GM11168 (cell line): ENCODE results near the gene STX12.
"Not testable (repeated sequence)": the region's sequence is repeated elsewhere in the genome, so short reads cannot be mapped to it uniquely, and the experiment has no call there.

ENCODE experiments used
- in situ Hi-C: fragments of 300-500 bp; cut with MboI; formaldehyde crosslinking; loops from one replicate; pipeline ENCODE4 v1.12.0; 2022; ENCODE audit warnings: low sequenced_read_pairs; ENCODE audit not compliant: unreplicated experiment

STX12 gene

DNA sequence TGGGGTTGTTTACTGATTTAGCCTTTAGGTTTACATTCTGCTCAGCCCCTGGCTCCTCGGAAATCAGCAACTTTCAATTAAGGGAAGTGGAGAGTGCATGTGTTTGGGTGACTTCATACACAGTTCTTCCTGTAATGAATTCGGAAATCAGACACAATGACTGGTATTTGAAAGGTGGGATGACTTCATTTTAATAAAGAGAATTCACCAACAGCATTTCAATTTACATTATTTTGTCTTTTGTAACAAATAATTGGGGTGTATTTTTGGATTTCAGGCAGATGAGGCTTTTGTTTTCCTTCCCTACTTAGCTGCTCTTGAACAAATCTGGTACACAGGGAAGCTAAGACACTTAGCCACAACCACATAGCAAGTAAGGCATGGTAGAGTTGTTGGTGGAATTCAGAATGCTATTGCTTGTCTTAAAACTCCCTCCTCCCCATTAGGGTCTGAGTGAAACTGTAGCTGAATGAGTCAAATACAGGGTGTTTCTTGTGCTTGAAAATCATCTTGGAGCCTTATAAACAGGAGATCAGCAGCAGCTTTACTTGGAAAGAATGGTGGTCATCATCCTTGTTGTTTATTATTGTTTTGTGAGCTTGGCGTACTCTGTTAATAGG, 917 bp downstream of the STX12 start:
- in situ Hi-C loops: no loop called here

DNA sequence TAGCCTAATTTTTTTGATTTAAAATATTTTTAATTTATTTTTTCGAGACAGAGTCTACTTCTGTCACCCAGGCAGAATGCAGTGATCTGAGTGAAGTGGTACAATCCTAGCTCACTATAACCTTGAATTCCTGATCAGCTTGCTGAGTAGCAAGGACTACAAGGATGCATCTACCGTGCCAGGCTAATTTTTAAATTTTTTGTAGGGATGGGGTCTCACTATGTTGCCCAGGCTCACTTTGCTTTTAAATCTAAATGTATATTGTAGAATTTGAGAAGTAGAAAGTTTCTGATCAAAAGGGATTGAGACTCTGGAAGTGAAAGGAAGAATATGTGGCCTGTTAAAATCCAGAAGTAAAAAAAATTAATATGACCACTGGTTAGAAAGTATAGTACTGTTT, 1.6 kb downstream of the STX12 start:
- in situ Hi-C loops: no loop called here

DNA sequence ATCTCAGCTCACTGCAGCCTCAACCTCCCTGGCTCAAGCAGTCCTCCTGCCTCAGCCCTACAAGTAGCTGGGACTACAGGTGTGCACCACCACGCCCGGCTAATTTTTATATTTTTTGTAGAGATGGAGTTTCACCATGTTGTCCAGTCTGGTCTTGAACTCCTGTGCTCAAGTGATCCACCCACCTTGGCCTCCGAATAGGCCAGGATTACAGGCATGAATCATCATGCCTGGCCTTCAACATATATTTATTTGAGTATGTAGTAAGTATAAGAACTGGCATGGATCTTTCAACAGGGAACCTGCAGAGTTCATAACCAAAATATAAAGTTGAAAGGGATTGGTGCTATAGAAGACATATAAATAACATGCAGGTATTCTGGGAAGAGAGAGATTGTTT, 2.3 kb downstream of the STX12 start:
- in situ Hi-C loops: not testable (repeated sequence)

DNA sequence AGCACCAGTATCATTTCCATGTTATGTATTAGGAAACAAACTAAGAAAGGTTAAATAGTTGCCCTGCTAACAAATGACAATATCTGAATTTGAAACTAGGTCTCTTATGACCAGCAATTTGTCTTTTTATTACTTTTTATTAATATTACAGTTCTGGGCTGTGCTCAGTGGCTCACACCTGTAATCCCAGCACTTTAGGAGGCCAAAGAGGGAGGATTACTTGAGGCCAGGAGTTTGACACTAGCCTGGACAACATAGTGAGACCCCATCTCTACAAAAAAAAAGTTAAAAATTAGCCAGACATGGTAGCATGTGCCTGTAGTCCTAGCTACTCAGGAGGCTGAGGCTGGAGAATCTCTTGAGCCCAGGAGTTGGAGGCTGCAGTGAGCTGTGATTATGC, 3.3 kb downstream of the STX12 start:
- in situ Hi-C loops: not testable (repeated sequence)

DNA sequence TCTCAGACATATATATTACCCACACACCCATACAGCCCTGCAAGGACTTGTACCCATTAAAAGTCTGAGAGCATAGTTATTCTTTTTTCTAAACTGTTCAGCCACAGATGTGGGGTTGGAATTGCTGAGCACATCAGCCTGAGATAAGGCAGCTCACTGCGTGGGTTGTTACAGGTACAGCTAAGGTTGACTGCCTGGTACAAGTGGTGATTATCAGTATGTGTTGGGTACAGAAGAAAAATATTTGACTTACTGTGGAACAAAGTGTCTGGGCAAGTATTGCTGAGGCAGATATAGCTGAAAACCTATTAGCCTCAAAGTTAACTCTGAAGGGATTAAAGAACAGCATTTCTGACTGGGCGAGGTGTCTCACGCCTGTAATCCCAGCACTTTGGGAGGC, 5.0 kb downstream of the STX12 start:
- in situ Hi-C loops: no loop called here

DNA sequence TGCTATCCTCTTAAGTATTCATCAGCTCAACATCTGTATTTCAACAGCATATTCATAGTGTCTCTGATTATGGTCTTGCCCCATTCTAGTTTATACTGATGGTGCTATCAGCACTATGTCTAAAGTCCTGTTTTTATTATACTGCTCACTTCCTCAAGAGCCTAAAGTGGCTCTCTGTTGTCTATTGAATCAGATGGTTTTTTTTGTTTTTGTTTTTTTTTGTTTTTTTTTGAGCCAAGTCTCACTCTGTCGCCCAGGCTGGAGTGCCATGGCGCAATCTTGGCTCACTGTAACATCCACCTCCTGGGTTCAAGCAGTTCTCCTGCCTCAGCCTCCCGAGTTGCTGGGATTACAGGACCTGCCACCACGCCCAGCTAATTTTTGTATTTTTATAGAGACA, 6.1 kb downstream of the STX12 start:
- in situ Hi-C loops: no loop called here

DNA sequence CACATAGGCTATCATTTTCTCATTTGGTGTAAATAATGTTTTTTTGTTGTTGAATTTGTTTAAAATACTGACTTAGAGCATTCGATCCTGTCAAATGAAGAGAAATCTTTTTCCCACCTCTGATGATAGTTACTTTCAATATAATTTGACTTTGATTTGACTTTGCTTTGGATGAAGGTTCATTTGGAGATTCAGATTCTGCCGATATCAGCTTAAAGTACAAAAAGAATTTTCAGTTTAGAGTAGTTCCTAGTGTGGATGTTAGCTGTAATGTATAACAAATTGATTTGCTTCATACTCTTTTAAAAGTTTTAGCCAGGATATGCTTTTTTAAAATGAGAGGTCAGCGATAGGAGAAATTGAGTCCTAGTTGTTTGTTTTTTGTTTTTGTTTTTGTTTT, 9.9 kb downstream of the STX12 start:
- in situ Hi-C loops: no loop called here

DNA sequence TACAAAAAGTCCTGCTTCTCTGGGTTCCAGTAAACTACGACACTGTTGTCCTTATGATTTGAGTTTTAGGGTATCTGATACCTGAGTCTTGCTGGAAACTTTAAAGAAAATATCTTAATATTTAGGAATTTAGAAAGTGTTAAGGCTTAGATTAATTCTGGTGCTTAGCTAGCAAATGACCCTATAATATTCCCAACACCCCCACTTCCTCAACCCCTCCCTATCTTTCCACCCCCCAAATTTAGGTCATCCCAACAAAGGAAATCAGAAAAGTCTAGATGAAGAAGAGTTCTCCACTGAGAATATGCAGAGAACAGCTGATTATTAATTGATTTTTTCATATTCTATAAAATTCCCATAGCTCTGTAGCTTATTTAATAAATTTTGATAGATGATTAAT, 11.7 kb downstream of the STX12 start:
- in situ Hi-C loops: no loop called here

DNA sequence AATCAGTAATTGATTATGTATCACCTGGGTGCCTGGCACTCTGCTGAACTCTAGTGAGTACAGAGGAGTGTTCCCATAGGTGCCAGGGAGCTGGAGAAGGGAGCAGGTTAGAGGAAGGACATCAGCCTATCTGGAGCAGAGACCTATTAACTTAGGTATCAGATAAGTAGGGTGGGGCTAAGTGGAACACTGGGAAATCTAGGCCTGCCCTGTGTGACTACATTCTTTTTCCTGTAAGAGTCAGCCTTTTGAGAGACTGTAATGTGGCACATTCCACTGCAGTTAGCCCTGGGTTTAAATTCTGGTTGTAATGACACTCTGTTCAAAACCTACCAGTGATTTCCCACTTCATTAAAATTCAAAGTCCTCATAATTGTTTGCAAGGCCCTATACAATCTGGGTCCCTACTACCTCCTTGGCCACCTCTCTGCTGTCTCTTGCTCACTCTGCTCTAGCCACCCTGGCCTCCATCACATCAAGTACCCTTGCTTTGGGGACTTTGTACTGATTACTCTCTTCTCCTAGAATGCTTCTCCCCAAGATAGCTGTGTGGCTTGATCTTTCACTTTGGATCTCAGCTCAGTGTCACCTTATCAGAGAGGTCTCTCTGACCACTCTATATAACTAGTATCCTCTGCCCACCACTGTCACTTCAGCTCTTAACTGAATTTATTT, 12.9 kb downstream of the STX12 start:
- in situ Hi-C loops: no loop called here

DNA sequence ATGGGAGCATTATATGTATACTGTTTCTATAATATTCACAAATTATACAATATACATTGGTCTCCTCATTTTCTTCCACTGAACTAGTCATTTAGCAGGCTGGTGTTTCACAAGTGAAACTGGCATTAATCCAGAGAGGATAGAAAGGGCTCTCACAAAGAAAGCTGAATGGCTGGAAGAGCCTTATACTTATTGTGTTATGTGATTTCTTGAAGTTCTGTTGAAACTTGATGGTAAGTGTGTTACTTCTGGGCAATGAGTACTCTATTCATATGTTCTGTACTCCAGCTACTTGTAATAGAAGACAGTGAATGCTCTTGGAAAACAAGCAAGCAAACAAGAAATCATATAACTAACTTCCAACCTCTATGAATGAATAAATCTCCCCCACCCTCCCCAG, 14.9 kb downstream of the STX12 start:
- in situ Hi-C loops: no loop called here

DNA sequence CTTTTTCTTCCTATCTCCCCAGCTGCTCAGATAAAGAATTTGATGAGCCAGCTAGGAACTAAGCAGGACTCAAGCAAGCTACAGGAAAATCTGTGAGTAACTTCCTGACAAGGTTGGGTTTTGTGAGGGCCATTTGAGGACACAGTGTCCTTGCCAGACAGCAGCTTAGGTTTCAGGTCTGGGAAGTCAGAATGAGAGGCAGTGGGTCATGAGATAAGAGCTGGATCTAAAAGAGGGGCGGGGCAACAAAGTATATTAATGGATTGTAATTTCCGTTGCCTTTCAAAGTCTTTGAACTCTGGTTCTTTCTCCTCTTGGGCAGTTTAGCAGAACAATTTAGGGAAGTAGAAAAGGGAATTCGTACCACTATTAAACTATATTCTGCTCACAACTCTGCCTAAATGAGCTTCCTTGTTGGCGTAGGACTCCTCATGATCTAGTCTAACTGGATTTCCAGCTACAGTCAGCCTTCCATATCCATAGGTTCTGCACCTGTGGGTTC, 16.6 kb downstream of the STX12 start:
- in situ Hi-C loops: no loop called here

DNA sequence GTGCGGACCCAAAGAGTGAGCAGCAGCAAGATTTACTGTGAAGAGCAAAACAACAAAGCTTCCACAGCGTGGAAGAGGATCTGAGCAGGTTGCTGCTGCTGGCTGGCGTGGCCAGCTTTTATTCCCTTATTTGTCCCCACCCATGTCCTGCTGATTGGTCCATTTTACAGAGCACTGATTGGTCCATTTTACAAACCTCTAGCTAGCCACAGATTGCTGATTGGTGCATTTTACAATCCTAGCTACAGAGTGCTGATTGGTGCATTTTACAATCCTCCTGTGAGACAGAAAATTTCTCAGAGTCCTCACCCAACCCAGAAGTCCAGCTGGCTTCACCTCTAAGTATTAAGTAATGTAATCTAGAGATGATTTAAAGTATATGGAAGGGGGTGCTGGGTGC, 17.3 kb downstream of the STX12 start:
- in situ Hi-C loops: not testable (repeated sequence)

DNA sequence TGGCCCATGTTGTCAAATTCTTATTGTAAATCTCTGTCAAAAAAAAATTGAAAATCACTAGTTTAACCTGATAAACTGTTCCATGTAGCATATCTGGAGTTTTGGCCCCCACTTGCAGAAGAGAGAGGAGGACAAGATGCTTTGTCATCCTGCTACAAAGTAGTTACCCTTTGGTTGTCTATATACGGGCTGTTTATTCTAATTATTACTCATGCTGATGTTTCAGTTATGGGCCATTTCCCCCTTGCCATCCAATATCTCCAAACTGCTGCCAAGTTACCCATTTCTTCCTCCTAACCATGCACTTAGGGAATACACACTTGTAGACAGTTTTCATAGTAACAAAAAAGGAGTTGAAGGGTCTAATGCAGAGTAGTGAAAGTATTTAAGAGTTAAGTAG, 22.6 kb downstream of the STX12 start:
- in situ Hi-C loops: no loop called here

DNA sequence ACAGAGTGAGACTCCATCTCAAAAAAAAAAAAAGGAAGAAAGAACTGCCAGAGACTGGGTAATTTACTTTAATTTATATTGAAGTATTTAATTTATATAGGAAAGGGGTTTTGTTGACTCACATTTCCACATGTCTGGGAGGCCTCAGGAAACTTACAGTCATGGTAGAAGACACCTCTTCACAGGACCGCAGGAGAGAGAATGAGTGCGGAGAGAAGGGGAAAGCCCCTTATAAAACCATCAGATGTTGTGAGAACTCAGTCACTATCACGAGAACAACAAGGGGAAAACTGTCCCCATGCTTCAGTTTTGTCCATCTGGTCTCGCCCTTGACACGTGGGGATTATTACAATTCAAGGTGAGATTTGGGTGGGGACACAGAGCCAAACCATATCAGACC, 31.8 kb downstream of the STX12 start:
- in situ Hi-C loops: no loop called here

DNA sequence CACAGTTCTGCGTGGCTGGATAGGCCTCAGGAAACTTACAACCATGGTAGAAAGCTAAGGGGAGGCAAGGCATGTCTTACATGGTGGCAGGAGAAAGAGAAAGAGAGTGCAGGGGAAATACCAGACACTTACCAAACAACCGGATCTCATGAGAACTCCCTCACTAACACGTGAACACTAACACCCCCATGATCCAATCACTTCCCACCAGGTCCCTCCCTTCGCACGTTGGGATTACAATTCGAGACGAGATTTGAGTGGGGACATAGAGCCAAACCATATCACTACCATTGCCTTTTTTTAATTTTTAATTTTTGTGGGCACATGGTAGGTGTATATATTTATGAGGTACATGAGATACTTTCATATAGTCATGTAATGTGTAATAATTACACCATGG, 33.7 kb downstream of the STX12 start:
- in situ Hi-C loops: no loop called here

DNA sequence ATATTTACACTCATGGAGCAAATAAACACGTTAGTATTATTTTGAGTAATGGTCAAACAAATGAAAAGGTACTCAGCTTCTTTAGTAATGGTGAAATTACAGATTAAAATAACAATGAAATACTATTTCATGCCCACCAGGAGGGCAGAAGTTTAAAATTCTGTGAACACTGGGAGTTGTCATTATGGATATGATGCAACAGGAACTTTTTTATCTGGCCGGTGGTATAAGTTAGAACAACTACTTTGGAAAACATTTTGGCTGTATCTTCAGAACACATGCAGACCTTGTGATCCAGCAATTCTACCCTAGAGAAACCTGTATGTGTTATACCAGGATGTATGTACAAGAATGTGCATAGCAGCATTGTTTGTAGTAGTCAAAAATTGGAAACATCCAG, 34.4 kb downstream of the STX12 start:
- in situ Hi-C loops: no loop called here

DNA sequence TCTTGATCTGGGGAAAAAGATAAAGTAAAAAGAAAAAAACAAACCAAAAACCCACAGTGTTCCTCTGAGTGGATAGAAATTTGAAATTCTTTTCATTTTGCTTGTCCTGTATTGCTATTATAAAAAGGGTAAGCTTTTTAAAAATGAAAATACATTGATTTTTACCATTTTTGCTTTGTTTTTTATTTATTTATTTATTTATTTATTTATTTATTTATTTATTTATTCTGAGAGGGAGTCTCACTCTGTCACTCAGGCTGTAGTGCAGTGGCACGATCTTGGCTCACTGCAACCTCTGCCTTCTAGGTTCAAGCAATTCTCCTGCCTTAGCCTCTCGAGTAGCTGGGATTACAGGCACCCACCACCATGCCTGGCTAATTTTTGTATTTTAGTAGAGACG, 35.1 kb downstream of the STX12 start:
- in situ Hi-C loops: not testable (repeated sequence)

DNA sequence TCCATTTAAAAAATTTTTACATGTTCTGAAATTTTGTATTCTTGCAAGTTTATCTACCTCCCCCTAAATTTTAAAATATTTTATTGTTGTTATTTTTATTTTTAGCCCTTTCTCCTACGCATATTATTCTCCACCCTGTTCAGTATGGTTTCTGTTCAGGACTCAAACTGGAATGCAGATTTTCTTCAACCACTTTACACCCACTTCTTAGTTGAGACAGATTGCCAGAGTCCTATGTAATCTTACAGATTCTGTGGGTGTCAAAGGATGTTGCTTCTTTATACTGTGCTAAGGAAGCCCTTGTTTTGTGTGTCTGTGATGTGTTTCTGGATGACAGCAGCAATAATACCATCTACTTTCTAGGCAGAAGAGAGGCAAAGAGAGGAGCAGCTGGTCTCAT, 36.9 kb downstream of the STX12 start:
- in situ Hi-C loops: no loop called here

DNA sequence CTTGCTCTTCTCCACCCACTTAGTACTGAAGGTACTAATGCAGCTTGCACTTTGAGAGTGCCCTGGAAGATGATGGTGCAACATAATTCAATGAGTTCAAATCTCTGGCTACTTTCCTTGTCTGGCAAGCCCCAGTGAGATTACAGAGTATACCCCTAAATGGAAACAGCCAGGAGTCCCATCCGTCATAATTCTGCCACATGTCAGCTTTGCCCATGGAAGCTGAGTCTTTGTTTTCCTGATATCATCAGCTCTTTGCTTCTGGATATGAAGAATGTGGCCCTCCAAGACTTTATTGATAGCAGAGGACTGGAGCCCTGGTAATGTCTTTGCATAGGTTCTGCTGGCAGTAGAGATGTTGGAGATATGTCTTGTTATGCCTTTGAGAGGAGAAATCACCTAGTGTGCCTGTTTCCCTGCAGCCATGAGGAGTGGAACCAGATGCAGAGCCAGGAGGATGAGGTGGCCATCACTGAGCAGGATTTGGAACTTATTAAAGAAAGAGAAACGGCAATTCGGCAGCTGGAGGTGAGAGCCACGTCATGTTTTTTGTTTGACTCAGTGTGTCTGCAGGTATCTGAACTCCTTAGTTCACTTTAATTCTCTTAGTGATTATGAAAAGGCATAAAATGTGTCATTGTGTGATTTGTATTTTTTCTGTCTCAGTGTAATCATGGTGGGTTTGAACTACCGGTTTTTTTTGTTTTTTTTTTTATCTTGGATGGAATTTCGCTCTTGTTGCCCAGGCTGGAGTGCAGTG, 38.9 kb downstream of the STX12 start:
- in situ Hi-C loops: no loop called here

DNA sequence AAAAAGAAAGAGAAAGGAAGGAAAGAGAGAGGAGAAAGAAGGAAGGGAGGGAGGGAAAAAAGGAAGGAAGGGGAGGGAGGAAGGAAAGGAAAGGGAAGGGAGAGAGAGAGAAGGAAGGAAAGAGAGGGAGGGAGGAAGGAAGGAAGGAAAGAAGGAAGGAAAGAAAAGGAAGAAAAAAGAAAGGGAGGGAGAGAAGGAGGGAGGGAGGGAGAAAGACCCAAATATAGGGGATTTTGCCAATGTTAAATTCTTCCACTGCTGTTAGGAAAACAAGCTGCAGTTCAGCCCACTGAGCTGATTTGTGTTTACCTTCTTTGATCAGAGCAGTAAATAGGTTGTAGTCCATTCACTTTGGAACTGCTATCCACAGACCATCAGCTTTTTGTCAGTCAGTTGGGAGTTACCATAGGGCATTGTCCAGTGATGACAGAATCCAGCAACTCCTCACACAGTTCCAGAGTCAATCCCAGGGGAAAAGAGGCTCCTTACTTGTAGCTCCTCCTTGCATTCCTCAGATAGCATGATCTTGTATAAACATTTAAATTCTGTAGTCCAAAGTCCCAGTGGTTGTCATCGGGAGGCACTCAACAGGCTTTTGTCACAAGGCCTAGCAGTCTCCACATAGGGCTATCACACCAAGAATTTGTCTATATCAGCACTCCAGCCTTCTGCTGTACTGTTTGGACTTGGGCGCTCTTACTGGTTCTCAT, 44.1 kb downstream of the STX12 start:
- in situ Hi-C loops: no loop called here

DNA sequence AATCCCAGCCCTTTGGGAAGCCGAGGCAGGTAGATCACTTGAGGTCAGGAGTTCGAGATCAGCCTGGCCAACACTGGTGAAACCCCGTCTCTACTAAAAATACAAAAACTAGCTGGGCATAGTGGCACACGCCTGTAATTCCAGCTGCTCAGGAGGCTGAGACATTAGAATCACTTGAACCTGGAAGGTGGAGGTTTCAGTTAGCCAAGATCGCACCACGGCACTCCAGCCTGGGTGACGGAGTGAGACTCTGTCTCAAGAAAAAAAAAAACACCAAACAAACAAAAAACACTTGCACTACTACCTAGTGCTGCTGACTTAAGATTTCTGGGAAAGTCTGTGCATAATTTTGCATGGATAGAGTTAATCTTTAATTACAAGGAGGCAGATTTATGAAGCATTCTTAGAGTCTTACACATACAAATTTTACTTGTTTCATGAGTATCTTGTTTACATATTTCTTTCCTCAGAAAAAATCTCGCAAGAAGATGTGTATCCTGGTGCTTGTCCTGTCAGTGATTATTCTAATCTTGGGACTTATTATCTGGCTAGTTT, 48.8 kb downstream of the STX12 start:
- in situ Hi-C loops: no loop called here
